GM04503 (cell line): ENCODE data around the gene MED1.

Experiments
- DNase-seq: peaks from one replicate; pipeline ENCODE4 v3.0.0-alpha.2; 2012; ENCODE audit warnings: low read depth

MED1 gene

DNA sequence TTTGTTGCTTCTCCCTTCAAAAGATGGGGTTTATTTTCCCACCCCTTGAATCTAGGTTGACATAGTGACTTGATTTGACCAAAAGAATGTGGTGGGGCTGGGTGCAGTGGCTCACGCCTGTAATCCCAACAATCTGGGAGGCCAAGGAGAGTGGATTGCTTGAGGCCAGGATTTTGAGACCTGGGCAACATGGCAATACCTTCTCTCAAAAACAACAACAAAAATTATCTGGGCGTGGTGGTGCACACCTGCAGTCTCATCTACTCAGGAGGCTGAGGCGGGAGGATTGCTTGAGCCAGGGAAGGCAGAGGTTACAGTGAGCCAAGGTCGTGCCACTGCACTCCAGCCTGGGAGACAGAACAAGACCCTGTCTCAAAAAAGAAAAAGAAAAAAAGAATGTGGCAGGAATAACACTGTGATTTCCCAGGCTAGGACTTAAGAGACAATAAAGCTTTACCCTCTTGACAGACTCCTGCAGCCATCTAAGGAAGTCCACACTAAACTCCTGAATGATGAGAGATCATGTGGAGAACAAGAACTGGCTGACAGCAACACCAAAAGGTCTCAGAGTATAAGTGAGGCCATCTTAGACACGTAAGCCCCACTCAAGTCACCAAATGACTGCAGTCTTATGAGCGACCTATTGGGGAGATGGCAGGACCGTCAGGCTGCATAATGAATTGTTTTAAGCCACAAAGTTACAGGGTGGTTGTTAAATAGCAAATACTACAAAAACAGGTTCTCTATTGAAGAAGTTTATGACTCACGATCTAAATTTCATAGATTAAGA is 86.6 kb downstream of the MED1 start:
- DNase-seq = no peak

DNA sequence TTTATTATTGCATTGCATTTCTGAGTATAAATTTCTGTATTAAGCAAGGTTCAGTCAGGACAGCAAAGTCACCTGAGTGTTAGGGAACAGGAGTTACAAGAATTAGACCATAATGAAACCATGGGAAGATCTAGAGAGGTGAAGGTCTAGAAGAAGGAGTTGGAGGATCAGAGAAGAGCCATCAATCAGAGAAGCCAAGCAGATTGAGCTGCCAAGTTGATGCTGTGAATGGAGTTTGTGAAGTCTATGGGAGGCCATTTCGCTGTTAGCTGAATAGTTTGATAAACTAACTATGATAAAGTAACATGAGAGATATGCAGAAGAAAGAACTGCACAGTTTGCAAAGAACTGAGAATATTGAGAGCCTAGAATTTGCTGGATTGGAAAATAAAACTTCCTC is 90.0 kb downstream of the MED1 start:
- DNase-seq = no peak

DNA sequence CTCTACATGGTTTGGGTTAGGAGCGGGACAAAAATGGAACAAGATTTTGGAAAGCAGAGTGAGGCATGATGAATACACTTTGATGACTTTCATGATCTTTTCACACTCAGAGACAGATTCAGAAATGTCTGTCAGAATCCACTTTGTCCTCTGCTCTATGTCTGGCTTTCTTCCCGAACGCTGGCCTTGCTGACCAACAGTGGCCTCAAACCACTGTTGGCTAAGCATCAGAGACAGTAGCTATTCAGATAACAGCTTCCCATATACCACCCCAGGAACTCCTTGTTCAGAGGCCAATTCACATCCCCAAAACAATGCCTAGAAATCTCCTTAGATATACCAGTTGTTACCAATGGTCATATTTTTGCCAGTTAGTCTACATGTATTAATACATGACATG is 90.5 kb downstream of the MED1 start:
- DNase-seq = no peak

DNA sequence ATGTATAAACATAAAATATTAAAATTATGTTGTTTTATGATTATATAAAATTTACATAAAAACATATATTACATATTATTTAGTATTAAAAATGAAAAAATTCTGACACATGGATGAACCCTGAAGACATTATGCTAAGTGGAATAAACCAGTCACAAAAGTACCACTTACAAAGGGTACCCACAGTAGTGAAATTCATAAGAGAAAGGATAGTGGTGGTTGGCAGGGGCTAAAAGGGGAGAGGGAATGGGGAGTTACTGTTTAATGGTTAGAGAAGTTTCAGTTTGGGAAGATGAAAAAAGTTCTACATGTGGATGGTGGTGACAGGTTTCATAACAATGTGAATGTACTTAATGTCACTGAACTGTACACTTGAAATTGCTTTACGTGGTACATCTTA is 91.1 kb downstream of the MED1 start:
- DNase-seq = no peak

DNA sequence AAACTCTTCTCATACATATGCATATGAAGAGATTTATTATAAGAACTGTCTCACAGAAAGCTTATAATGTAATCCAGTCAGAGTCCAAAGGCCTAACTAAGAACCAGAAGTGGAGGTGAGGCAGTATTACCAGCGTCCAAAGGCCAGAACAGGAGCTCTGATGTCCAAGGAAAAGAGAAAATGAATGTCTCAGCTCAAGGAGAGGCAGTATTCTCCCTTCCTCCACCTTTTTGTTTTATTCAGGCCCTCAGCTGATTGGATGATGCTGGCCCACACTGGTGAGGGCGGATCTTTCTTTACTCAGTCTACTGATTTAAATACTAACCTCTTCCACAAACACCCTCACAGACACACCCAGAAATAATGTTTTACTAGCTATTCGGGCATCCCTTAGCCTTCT is 93.1 kb downstream of the MED1 start:
- DNase-seq = no peak

DNA sequence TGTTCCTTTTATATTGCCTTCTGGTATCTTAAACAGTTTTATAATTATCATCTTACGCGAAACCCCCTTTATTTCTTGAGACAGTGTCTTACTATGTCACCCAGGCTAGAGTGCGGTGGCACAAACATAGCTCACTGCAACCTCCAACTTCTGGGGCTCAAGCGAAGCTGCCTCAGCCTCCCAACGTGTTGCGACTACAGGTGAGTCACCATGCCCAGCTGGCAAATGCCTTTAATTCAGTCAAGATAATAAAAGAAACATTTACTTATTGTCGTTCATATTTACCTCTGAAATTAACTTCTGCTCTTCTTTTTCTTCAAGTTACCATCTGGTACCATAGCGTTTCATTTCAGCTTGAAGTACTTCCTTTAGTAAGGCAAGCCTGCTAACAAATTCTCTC is 93.6 kb downstream of the MED1 start:
- DNase-seq = no peak
